Breast epithelium (tissue), 4 donors: ENCODE data around the gene FOLR3. TPM values are rescaled to one million over a fixed set of nuclear protein-coding genes. Genes with fewer than 3 reads are reported as not detected.
A peak's percentile ranks its signal among the peaks of the same experiment; 100 is the strongest.

Experiments
- DNase-seq, 2 donors: peaks; one replicate each; pipeline ENCODE4 v3.0.0-alpha.2; 2019; ENCODE audit warnings: low spot score in 2 of 2
- H3K27ac ChIP-seq, 2 donors: fragments of 200-600 bp; sonication (generic) in 1 of 2; one replicate each; pipeline ENCODE4 v1.5.1; 2016 to 2019; ENCODE audit warnings: mild to moderate bottlenecking in 1 of 2
- H3K27me3 ChIP-seq, 2 donors: fragments of 200-600 bp; sonication (generic) in 1 of 2; one replicate each; pipeline versions ENCODE4 v1.5.1 to v1.6.0; 2017 to 2019; ENCODE audit warnings: control low read depth in 1 of 2, mild to moderate bottlenecking in 1 of 2
- H3K36me3 ChIP-seq: fragments of 200-600 bp; one replicate; pipeline ENCODE4 v1.5.1; 2019
- H3K4me1 ChIP-seq, 2 donors: fragments of 200-600 bp; sonication (generic); one replicate each; pipeline ENCODE4 v1.5.1; 2016 to 2019; ENCODE audit warnings: control low read depth in 1 of 2
- H3K4me3 ChIP-seq, 3 donors: fragments of 200-600 bp; sonication (generic); 1 replicate in 2 of 3; 2 replicates in 1 of 3; pipeline ENCODE4 v1.5.1; 2016 to 2019; ENCODE audit warnings: mild to moderate bottlenecking in 3 of 3, moderate library complexity in 2 of 3
- H3K9me3 ChIP-seq, 2 donors: fragments of 200-600 bp; sonication (generic) in 1 of 2; one replicate each; pipeline ENCODE4 v1.5.1; 2016 to 2019; ENCODE audit warnings: control low read depth in 1 of 2
- CTCF ChIP-seq, 3 donors: fragments of 450-650 bp; IDR thresholded peaks; one replicate each; pipeline ENCODE4 v1.5.1; 2016 to 2017; ENCODE audit warnings: antibody characterized with exemption in 3 of 3, mild to moderate bottlenecking in 3 of 3, moderate library complexity in 3 of 3
- POLR2A ChIP-seq: fragments of 450-650 bp; IDR thresholded peaks from one replicate; pipeline ENCODE4 v1.6.1; 2016; ENCODE audit warnings: antibody characterized with exemption, mild to moderate bottlenecking, moderate library complexity
- POLR2AphosphoS5 ChIP-seq, 3 donors: sonication (generic); formaldehyde crosslinking; IDR thresholded peaks; one replicate each; pipeline ENCODE4 v1.6.1; 2017; ENCODE audit warnings: antibody characterized with exemption in 3 of 3
- intact Hi-C: fragments of 100-400 bp; cut with DNase I; formaldehyde crosslinking; loops from one replicate; pipeline ENCODE4 v1.15.1; 2023; ENCODE audit warnings: low total_unique reads
- total RNA-seq, 3 donors: library from RNA; depleted of rRNA; stranded (reverse); fragments of >200 nt; gene quantifications; one replicate each; pipeline ENCODE4 v1.1.0, GENCODE V29; 2016

Gene FOLR3
- total RNA-seq, 3 donors from 2014 or later: 0.48 TPM; not detected in 2

GRCh38 chr11:72105888-72106287 lies 29.6 kb upstream of the FOLR3 start, which contains the start of gene TOMT:
TOMT (plus strand) TSS chr11:72105924; CDS start chr11:72105952, 28 bp downstream.
- Histone ChIP-seq H3K4me3 (no peak within 1 kb of the TSS), H3K27ac (no peak within 1 kb of the TSS), H3K36me3 (no peaks in the 10 kb centered on the region), H3K9me3 (no peaks in the 10 kb centered on the region), H3K4me1 (peaks cover 10 to 13% of the 10 kb centered on the region in 2 donors), H3K27me3 (no peaks in the 10 kb centered on the region)
- DNase-seq: no peak
- intact Hi-C loops: loop anchor here (5.0 kb wide), 1 partner anchor 1206 kb away; no protein-coding TSS in a partner anchor
- no peak for TF ChIP-seq POLR2AphosphoS5 (IDR thresholded peaks at IDR 0.05)
- no peak for TF ChIP-seq CTCF (IDR thresholded peaks at IDR 0.05)
- TF ChIP-seq POLR2A: no peak

- Histone ChIP-seq H3K36me3 (no peaks in the 10 kb centered on the region), H3K27ac (peak overlapping the region; percentile 98 to 99), H3K27me3 (no peaks in the 10 kb centered on the region), H3K4me3 (peak overlapping the region; percentile 71 to 83 (median 72)), H3K9me3 (no peaks in the 10 kb centered on the region), H3K4me1 (peaks cover 0 to 6% of the 10 kb centered on the region in 2 donors)
- intact Hi-C loops: no loop called here
- no peak for DNase-seq
- no peak for TF ChIP-seq POLR2A
- TF ChIP-seq CTCF (IDR thresholded peaks at IDR 0.05): no peak
- TF ChIP-seq POLR2AphosphoS5 (IDR thresholded peaks at IDR 0.05): no peak
These were observed 24.0 kb upstream of the FOLR3 start for GRCh38 chr11:72111300-72112142.

- peak; percentile 99 to 100 for DNase-seq
- Histone ChIP-seq H3K27ac (peak within 1 kb of the TSS; percentile 98 to 99), H3K27me3 (no peaks in the 10 kb centered on the region), H3K9me3 (no peaks in the 10 kb centered on the region), H3K36me3 (no peaks in the 10 kb centered on the region), H3K4me3 (peak within 1 kb of the TSS; percentile 71 to 83 (median 72)), H3K4me1 (peaks cover 0 to 6% of the 10 kb centered on the region in 2 donors)
- intact Hi-C loops: no loop called here
- TF ChIP-seq CTCF (IDR thresholded peaks at IDR 0.05) (peak in 1 of 3 donors; percentile 33), POLR2A (peak; percentile 92), POLR2AphosphoS5 (IDR thresholded peaks at IDR 0.05) (peak; percentile 90 to 98 (median 91))
These were observed 23.2 kb upstream of the FOLR3 start, which contains the start of gene ANAPC15 for GRCh38 chr11:72112143-72112977. ANAPC15 (minus strand) TSS chr11:72112695; CDS start chr11:72111276, 1,419 bp downstream.

- Histone ChIP-seq H3K4me3 (peak overlapping the region; percentile 71 to 83 (median 72)), H3K36me3 (no peaks in the 10 kb centered on the region), H3K27ac (peak overlapping the region; percentile 98 to 99), H3K9me3 (no peaks in the 10 kb centered on the region), H3K27me3 (no peaks in the 10 kb centered on the region), H3K4me1 (peaks cover 0 to 6% of the 10 kb centered on the region in 2 donors)
- DNase-seq: no peak
- intact Hi-C loops: no loop called here
- no peak for TF ChIP-seq POLR2AphosphoS5 (IDR thresholded peaks at IDR 0.05)
- peak in 1 of 3 donors; percentile 29 for TF ChIP-seq CTCF (IDR thresholded peaks at IDR 0.05)
- TF ChIP-seq POLR2A: no peak
These were observed 22.3 kb upstream of the FOLR3 start for GRCh38 chr11:72112978-72113808.
